Measurements from ENCODE around the gene CTSO. TPM values are rescaled to one million over a fixed set of nuclear protein-coding genes. Genes with fewer than 3 reads are reported as not detected.
"Not testable (repeated sequence)": the region's sequence is repeated elsewhere in the genome, so short reads cannot be mapped to it uniquely, and the experiment has no call there.

CTSO gene
- total RNA-seq, 1 donor from 2014 or later, result 24.5 TPM

DNA sequence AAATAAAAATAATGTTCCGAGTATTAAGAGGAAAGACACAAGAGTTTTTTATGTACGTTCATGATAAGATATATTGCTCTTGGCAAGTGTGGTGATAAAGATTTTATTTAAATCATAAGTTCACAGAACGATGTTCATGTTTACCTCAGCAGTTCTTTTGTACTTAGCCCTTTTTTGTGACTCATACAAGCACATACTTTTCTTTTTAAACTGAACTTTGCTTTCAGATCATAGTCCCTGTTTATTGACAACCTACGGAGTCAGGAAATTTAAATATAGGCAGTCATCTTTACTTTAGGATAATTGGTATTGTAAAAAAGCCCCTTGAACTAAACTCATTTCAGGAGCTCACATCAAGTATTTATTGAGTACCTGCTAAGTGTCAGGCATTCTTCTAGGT lies 1.3 kb upstream of the CTSO start:
- DNase-seq, result no peak

DNA sequence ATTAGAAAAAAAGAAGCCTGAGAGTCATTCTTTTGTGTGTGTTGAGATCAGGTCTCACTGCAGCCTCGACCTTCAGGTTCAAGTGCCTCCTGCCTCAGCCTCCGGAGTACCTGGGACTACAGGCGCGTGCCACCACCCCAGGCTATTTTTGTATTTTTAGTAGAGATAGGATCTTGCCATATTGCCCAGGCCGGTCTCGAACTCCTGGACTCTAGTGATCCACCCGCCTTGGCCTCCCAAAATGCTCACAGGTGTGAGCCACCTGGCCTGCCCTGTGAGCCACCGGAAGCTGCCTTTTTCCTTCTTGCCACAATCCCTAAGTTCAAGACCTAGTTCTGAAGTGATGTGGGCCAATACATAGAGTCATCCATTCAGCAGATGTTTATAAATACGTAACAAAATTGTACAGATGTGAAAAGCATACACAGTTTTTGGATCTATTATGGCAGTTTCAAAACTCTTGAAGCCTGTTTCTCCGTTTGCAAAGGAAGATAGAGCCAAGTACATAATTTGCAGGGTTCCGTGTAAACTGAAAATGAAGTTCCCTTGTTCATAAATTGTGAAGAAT lies 536 bp upstream of the CTSO start:
- peak; percentile 45 for DNase-seq

DNA sequence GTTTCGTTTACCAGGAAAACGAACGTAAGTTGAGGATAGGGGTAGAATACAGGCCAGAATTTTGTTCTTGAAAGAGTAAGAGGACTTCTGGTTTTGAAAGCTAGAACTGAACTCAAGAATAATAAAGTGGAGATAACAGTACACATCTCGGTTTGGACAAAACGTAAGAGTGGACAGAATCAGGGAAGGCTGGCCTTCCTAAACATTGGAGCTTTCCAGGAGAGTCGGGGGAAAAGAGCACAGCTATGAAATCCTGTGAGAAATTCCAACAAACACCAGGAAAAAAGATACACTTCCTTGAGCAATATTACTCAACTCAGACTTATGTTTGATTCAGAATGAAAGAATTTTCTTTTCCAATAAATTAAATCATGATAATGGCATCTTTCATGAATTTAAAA lies 1.2 kb downstream of the CTSO start:
- DNase-seq, result peak; percentile 26

DNA sequence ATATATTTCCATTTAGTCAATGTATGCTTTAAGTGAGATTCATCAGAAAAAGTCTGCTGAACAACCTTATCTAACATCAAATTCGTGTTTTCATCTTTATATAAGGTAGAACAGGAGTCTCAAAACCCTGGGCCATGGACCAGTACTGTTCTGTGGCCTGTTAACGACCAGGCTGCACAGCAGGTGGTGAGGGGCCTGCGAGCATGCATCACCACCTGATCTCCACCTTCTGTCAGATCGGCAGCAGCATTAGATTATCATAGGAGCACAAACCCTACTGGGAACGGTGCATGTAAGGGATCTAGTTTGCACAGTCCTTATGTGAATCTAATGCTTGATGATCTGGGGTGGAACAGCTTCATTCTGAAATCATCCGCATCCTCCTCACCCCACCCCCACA lies 3.2 kb downstream of the CTSO start:
- DNase-seq, result no peak

DNA sequence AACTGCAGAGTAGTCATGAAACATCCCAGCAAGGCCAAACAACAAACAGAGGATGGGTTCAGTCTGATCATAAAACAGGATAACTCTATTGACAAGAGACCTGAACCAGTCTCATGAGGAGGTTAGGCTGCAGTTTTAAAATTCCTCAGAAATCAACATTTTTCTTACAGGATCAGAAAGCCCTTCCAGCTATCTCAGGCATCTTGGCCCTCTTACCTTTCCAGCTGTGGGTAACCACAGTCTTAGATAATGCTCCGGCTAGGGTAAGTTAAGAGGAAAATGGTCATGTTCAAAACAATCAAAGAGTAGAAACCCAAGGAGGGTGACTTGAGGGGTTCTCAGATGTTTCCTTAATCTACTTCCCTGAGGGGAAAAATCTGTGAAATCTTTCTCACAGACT lies 5.1 kb downstream of the CTSO start:
- DNase-seq, result no peak

DNA sequence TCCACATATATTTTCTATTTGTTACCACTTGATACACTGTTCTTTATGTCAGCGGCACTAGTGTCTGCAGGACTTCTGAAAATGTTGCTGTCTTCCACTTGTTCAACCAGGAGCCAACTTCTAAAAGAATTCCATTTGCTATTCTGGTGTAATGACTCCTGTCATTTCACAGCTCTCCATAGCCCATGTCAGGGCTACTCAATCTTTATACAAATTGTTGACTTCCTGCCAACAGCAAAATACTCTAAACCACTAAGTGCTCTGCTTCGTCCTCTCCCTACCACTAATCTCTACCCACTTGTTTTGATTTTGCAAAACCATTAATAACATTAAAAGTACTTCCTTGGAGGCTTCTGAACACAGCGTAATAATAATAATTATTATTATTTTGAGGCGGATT lies 7.2 kb downstream of the CTSO start:
- DNase-seq, result no peak

DNA sequence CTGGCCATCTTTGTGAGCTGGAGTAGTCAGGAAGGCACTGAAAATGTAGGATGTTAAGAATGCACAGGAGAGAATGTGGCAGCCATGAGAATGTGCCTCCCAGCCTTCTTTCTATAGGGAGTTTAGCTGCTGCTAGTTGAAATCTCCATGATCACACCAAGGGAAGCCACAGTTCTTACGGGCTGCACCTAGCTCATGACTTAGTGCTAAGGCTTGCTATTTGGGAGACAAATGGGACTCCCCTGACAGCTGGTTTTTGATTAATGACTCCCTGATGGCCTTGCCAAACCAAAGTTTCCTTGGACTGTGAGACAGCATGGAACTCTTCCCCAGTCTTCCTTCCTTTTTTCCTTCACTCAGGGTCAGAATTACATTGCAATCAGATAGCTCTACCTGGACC lies 9.2 kb downstream of the CTSO start:
- no peak for DNase-seq

DNA sequence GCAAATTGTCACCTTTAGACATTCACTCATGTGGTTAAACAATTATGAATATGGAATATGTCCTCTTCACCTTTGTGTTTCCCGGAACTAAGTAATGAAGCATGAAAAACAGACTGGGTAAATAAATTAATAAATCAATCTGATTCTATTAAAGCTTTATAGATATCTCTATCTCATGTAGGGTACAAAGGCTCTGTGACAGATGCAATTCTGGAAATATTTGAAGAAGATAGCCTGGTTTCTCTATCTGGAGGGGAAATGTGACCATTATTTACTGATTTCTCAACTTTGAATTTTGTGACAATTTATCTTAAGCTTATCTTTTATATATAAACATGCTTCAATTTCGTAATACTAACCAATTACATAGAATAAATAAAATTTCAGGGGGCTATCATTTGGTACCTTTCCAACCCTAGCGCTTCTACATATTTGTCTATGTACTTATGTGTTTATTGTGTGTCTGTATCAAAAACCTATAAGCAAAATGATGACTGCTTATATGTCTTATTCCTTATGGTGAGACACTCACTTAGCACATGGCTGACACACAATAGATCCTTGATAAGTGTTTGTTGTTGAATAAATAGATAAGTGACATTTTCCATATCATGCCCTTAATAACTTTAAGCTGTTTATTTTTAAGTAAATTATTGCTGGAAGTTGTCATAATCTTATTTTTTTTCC lies 9.9 kb downstream of the CTSO start:
- no peak for DNase-seq

DNA sequence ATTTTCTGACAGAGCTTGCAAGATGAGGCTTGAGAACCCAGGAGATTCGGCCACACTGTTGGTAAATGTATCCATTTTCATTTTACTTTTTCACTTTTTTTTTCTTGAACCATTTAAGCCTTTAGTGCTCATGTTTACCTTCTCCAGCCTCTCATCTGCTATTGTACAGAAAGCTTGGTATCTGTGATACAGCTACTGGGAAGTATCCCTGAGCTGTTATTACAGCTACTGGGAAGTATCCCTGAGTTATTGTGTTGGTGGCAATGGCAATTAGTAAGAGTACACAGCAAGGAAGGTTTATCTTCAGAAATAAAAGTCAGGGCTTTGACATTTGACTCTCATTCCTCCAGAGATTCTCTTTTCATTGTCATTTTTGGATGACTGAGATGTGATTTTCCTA lies 11.8 kb downstream of the CTSO start:
- no peak for DNase-seq

DNA sequence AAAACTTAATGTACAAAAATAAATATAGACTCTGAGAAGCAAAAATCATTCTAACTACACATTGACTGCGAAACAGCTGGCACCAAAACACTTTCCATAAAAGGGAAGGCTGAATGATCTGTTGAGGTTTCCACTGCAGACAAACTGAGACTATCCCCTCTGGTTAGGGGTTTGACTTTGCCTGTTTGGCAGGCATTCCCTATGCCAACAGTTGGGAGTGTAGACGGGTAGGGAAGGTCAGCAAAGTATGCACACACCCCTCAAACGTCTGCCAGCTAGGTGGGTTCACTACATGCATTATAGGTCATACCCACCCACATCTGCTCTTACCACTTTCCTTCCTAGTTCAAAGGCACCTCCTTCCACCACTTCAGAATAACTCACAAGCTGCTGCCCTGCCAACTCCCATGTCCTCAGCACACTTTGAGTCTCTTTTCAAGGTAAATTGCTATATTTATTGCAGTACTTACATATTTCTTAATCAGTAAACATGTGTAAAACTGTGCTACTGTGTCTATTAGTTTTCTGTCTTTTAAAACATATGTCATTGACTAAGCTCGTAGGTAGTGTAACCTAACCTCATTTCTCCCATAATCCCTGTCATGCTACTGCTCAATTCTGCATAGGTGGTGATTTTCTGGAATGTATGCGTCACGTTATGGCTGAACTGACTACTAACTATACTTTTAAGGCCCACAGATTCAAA lies 12.4 kb downstream of the CTSO start:
- no peak for DNase-seq

DNA sequence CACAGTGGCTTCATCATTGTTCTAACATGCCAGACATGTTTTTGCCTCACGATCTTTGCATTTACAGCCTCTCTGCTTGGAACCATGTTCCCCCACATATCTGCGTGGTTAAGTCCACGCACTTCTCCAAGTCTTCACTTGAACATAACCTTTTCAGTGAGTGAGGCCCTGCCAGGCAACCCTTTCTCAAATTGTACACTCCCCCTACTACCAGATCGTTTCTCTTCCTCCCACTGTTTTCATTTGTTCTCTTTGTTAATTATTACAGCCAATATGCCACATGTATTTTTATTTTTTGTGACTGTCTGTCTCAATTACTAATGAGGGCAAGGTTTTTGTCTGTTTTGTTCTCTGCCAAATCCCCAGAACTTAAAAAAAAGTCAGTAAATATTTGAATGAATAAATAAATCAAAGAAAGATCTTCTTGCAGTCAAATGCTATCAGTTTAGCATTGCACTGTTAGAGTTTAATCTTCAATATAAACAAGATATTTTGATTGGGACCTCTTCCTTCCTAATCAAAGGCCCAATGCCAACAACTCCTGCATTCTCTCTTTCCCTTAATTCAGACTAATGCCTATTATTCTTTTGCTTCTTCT lies 18.2 kb downstream of the CTSO start:
- no peak for DNase-seq

DNA sequence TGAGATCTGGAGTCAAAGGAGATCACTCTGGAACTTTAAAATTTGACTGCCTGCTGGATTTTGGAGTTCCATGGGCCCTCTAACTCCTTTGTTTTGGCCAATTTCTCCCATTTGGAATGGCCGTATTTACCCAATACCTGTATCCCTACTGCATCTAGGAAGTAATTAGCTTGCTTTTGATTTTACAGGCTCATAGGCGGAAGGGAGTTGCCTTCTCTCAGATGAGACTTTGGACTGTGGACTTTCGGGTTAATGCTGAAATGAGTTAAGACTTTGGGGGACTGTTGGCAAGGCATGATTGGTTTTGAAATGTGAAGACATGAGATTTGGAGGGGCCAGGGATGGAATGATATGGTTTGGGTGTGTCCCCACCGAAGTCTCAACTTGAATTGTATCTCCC lies 19.0 kb downstream of the CTSO start:
- DNase-seq, result not testable (repeated sequence)

DNA sequence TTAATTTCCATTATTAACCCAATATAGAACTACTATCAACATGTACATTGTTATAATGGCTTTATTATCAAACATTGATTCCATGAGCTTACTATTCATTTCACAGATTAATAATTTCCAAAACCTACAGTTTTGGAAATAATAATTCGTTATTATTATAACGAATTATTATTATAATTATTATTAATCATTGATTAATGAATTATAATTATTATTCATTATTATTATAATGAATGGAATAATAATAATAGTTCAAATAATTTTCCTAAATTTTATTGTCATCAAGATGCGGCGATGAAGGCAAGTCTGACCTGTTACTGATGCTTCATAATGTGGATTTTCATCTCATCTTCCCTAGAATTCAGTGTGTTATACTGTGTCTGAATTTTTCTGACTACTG lies 22.0 kb downstream of the CTSO start:
- no peak for DNase-seq

DNA sequence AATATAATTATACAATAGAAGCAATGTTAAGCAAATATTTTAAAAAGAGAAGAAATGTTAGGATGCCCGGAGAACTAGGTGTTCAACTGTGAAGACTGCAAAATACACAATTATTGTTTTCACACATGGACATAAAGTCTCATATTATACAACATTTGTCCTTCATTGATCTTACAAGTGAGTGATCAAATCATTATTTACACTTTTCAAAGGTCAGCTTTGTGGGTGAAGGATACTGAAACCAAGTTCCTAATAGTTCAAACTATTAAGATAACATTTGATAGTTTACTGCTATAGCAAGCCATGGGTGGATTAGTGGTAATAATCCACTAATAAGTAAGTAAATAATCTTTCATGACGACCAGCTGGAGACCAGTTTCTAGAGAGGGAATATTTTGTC lies 23.3 kb downstream of the CTSO start:
- no peak for DNase-seq

DNA sequence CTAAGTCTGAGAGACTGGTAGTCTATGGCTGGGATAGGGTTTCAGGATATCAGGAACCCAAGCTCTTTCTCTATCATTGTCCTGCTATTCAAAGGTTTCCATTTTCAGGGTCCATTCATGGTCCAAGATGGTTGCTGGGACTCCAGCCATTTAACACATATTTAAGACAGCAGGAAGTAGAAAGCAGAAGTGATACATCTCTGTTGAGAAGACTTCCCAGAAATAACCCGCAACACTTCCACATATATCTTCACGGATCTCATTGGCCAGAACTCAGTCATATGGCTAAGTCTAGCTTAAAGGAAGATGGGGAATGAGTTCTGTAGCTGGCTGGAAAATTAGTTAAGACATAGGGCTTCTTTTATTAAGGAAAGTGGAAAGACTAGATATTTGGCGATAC lies 23.8 kb downstream of the CTSO start:
- no peak for DNase-seq

DNA sequence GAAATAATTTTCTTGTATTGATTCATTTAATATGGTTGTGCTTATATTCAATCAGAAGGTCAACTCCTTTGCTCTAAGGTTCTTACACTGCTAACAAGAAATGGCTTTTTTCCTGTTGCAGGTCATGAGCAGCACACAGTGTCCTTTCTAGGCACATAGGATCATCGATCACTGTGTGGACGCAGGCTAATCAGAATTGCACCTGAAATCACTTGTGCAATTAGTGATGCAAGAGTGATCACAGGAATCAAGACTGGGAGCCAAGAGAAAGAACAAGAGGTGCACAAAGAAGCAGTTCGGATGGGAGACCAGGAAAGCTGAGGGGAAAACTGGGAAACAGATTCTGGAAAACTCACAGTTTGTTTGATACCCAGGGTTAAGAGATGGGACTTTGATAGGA lies 29.0 kb downstream of the CTSO start:
- DNase-seq, result no peak

DNA sequence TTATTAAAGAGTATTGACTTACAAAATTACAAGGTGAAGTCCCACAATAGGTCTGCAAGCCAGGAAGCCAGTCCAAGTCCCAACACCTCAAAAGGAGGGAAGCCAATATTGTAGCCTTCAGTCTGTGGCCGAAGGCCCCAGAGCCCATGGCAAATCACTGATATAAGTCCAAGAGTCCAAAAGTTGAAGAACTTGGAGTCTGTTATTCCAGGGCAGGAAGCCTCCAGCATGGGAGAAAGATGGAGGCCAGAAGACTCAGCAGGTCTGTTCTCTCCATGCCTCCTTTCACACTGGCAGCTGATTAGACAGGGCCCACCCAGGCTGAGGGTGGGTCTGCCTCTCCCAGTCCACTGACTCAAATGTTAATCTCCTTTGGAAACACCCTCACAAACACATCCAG lies 32.1 kb downstream of the CTSO start:
- DNase-seq, result no peak

DNA sequence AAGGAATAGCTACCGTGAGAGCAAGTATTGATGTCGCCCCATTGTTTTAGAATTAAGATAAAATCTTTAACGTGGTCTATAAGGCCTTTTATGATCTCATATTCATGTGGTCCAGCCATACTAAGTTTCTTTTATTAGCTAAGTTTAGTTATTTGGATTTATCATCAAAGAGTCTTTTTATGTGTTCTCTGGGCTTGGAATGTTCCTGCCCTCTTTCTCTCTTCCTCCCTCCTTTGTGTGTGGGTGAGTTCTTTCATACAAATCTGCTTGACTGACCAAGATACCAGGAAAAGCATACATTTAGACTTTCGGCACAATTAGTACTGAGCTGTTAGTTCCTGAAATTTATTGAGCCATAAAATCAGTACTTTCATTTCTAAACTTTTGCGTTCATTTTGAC lies 38.9 kb downstream of the CTSO start:
- no peak for DNase-seq

DNA sequence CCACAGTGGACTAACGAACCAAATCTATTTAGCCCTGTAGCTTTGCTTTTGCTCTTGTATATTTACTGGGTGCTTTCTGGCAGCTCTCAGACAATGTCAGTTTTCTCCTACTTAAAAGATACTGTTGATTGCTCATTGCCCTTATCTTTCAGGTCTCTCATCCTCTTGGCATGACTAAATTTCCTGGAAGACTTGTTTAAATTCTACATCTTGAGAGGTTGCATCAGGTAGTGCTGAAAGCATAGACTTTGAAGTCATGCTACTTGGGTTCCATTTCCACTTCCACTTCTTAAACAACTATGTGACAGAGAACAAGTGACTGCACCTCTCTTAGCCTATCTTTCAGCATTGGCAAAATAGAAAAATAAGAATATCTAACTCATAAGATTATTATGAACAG lies 41.8 kb downstream of the CTSO start:
- DNase-seq, result no peak

DNA sequence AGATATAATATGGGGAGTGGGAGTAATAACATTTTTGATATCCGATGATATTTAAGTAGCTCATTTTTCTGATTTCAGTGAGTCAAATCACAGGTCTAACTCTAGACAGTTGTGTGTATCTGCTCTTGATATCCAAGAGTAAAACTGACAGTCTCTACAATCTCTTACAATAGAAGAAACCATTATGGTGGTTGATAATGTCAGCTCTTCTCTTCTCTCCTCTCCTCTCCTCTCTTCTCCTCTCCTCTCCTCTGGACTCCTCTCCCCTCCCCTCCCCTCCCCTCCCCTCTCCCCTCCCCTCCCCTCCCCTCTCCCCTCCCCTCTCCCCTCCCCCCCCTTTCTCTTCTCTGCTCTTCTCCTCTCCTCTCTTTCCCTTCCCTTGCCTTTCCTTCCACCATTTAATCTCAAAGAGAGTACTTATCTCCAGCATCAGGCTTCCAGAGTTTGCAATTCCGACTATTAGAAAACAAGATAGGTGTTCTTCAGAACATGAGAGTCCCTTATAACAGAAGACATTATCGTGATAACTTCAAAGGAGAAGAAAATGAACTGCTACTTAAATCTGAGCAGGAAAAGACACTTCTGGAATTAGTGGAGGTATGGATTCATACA lies 43.9 kb downstream of the CTSO start:
- DNase-seq, result no peak

DNA sequence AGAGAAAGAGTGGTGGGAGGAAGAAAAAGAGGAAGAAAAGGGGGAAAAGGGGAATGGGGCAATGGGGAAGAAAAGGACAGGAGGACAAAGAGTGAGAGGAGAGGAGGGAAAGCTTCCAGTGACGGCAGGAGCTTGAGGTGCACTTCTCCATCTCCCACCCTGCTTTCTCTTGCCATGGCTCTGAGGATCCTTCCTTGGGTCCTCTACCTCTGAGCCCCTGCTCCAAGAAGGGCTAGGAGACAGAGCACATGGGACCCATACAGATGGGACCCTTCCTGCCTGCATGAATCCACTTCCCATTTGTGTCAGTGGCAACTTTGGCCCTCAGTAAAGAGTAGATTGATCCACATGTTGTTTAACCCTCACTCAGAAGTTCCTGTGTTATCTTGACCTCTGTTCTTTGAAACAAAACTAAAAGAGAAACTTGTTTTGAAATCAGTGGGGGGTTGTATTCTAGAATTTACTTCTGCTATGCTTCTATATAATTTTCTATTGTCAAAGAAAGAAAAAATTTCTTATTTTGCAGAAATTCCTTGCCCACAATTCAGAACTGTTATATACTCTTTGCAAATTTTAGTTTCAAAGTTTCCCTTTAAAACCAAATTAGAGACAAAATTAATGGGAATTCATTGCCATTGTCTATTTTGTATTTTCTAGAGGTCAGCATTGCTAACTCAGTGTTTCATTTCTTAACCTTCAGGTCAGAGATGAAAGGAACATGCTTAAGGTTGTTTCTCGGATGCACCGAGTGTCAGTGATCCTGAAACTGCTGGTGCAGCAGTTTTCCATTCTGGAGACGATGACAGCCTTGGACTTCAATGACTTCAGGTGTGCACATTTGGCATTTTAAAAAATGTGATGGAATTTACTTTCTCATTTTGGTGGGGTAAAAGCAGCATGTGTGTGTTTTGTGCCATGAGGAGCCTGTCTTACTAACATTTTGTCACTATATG lies 45.2 kb downstream of the CTSO start:
- DNase-seq, result no peak

DNA sequence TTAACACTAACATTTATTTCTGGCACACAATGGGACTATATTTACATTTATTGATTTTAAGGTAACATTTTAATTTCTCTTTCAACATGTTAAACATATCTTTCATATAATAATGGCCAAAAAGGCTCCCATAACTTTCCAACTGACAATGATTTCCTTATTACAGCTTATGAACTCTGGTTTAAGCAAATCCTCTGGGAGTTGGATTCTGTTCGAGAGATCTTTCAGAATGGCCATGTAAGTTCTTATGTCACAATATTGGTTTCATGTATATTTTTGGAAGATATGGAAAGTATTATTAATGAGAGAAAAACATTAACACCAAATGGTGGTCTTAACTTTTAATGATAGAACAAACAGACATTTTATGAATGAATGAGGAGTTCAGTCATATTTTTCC lies 46.1 kb downstream of the CTSO start:
- peak; percentile 4 for DNase-seq

Measured in tongue (tissue), 2 donors.